ENCODE measurements around the gene FBXO38. TPM values are rescaled to one million over a fixed set of nuclear protein-coding genes. Genes with fewer than 3 reads are reported as not detected.

The FBXO38 gene
- total and polyA plus RNA-seq, 7 donors: 13.3 to 42.7 (median 31.4) TPM

- no peak for ATAC-seq
- TF ChIP-seq CTCF (IDR thresholded peaks at IDR 0.05): no peak
- Histone ChIP-seq H3K27me3 (ENCODE audit: insufficient read depth in 3 of 3, low read length in 2 of 3) (peaks cover 0 to 4% (median 0%) of the 10 kb centered on the region in 3 donors), H3K9me3 (no peaks in the 10 kb centered on the region), H3K27ac (no peak overlapping the region), H3K4me1 (no peaks in the 10 kb centered on the region), H3K36me3 (ENCODE audit: insufficient read depth in 1 of 2, low read depth in 1 of 2) (no peaks in the 10 kb centered on the region), H3K4me3 (no peak overlapping the region)
- intact Hi-C loops (cut with DNase I): no loop called here
- WGBS, 3 donors: 69 to 74% (median 73%) methylated on average over 7 of the region's 7 CpGs
- no peak for DNase-seq
These were observed 98.4 kb downstream of the FBXO38 start for GRCh38 chr5:148482196-148482595.

GRCh38 chr5:148482697-148483462, 99.1 kb downstream of the FBXO38 start:
- Histone ChIP-seq H3K9me3 (no peaks in the 10 kb centered on the region), H3K36me3 (ENCODE audit: insufficient read depth in 1 of 2, low read depth in 1 of 2) (no peaks in the 10 kb centered on the region), H3K27ac (no peak overlapping the region), H3K27me3 (ENCODE audit: insufficient read depth in 3 of 3, low read length in 2 of 3) (peaks cover 0 to 3% (median 0%) of the 10 kb centered on the region in 3 donors), H3K4me1 (no peaks in the 10 kb centered on the region), H3K4me3 (no peak overlapping the region)
- 44 to 51% (median 44%) methylated on average over 22 of the region's 22 CpGs for WGBS, 3 donors
- TF ChIP-seq CTCF (IDR thresholded peaks at IDR 0.05): peak; percentile 51
- ATAC-seq: peak in 3 of 4 donors; percentile 63 to 73 (median 67)
- DNase-seq: peak; percentile 50 to 61
- intact Hi-C loops (cut with DNase I): no loop called here

GRCh38 chr5:148483750-148484149, 100.0 kb downstream of the FBXO38 start:
- WGBS, 3 donors: 93 to 96% (median 93%) methylated on average over 3 of the region's 3 CpGs
- no peaks in the 10 kb centered on the region for H3K9me3 ChIP-seq
- no peaks in the 10 kb centered on the region for H3K27me3 ChIP-seq (ENCODE audit: insufficient read depth in 3 of 3, low read length in 2 of 3)
- TF ChIP-seq CTCF (IDR thresholded peaks at IDR 0.05): no peak
- H3K4me3 ChIP-seq: no peak overlapping the region
- no peak for DNase-seq
- H3K27ac ChIP-seq: no peak overlapping the region
- no peaks in the 10 kb centered on the region for H3K4me1 ChIP-seq
- no peaks in the 10 kb centered on the region for H3K36me3 ChIP-seq (ENCODE audit: insufficient read depth in 1 of 2, low read depth in 1 of 2)
- intact Hi-C loops (cut with DNase I): no loop called here
- ATAC-seq: no peak

- TF ChIP-seq CTCF (IDR thresholded peaks at IDR 0.05): no peak
- H3K27me3 ChIP-seq (ENCODE audit: insufficient read depth in 3 of 3, low read length in 2 of 3): no peaks in the 10 kb centered on the region
- no peak for DNase-seq
- no peak for ATAC-seq
- intact Hi-C loops (cut with DNase I): no loop called here
- H3K4me1 ChIP-seq: no peaks in the 10 kb centered on the region
- H3K27ac ChIP-seq: no peak overlapping the region
- no peaks in the 10 kb centered on the region for H3K36me3 ChIP-seq (ENCODE audit: insufficient read depth in 1 of 2, low read depth in 1 of 2)
- H3K9me3 ChIP-seq: no peaks in the 10 kb centered on the region
- no peak overlapping the region for H3K4me3 ChIP-seq
These were observed 100.9 kb downstream of the FBXO38 start for GRCh38 chr5:148484651-148485050.

GRCh38 chr5:148486456-148486855, 102.7 kb downstream of the FBXO38 start:
- no peak for TF ChIP-seq CTCF (IDR thresholded peaks at IDR 0.05)
- H3K36me3 ChIP-seq (ENCODE audit: insufficient read depth in 1 of 2, low read depth in 1 of 2): no peaks in the 10 kb centered on the region
- no peak overlapping the region for H3K4me3 ChIP-seq
- no peaks in the 10 kb centered on the region for H3K9me3 ChIP-seq
- ATAC-seq (no peak), DNase-seq (no peak)
- no peak overlapping the region for H3K27ac ChIP-seq
- intact Hi-C loops (cut with DNase I): no loop called here
- peaks cover 8% of the 10 kb centered on the region for H3K4me1 ChIP-seq
- no peaks in the 10 kb centered on the region for H3K27me3 ChIP-seq (ENCODE audit: insufficient read depth in 3 of 3, low read length in 2 of 3)
- 79 to 87% (median 86%) methylated on average over 3 of the region's 3 CpGs for WGBS, 3 donors

Data from psoas muscle (tissue), 8 donors.